ENCODE data around the gene PRSS38.

DNA sequence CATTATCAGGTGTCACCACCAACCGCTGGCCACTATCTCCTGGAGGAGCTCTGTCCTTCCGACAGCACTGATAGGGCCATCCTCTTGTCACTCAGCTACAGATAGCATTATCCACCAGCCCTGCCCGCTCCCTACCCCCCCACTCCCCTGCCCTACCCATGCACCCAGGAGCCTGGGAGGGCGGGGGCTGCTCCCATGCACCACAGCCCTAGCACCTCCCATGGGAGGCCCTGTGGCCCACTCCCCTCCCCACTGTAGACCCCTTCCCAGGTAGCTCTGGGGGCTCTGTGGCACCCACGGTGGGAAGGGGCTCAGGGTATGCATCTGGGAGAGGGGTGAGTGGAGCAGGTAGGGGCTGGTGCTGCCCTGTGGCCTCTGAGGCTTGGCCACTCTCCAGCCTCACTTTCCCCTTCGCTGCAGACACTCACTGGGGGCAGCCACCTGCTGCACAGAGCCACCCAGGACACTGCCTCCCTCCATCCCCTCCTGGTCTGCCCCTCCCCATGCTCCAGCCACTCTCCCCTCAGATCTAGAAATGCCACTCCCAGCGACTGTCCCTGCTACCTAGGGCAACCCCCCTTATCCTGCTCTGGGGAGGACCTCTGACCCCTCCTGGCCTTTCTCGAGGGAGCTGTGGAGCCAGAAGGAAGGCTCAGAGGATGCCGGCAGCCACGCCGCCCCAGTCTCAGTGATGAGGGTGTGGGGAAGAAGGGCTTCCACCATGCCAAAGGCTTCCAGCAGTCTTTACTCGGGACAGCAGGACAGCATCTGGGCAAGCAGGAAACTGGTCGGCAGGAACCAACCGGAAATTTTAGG, 73.8 kb downstream of the PRSS38 start:
- TF ChIP-seq EZH2 (IDR thresholded peaks at IDR 0.05; ENCODE audit: insufficient read depth, poor library complexity, severe bottlenecking), result no peak
- no peak for TF ChIP-seq EZH2phosphoT487 (IDR thresholded peaks at IDR 0.05; ENCODE audit: insufficient read depth, low read depth)

Measured in GM23248 (cell line).